HEK293 (cell line): ENCODE data around the gene SLC9A5.

Experiments used
- ZNF2 ChIP-seq: fragments of 450-650 bp; formaldehyde crosslinking; IDR thresholded peaks from 2 replicates; pipeline ENCODE4 v1.5.1; 2016; ENCODE audit warnings: missing biosample characterization, missing genetic modification characterization
- TF ChIP-seq, protein P1 (sequence below): fragments of 450-650 bp; formaldehyde crosslinking; IDR thresholded peaks from 2 replicates; pipeline ENCODE4 v1.5.1; 2016; ENCODE audit warnings: missing biosample characterization, missing genetic modification characterization

- TF ChIP-seq, protein P1, sequence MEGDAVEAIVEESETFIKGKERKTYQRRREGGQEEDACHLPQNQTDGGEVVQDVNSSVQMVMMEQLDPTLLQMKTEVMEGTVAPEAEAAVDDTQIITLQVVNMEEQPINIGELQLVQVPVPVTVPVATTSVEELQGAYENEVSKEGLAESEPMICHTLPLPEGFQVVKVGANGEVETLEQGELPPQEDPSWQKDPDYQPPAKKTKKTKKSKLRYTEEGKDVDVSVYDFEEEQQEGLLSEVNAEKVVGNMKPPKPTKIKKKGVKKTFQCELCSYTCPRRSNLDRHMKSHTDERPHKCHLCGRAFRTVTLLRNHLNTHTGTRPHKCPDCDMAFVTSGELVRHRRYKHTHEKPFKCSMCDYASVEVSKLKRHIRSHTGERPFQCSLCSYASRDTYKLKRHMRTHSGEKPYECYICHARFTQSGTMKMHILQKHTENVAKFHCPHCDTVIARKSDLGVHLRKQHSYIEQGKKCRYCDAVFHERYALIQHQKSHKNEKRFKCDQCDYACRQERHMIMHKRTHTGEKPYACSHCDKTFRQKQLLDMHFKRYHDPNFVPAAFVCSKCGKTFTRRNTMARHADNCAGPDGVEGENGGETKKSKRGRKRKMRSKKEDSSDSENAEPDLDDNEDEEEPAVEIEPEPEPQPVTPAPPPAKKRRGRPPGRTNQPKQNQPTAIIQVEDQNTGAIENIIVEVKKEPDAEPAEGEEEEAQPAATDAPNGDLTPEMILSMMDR (tag by site-specific recombination), result no peak
- TF ChIP-seq ZNF2 (tag by site-specific recombination), result no peak
Observed at GRCh38 chr16:67202956-67203493, 45.8 kb upstream of the SLC9A5 start.
